DND-41 (cell line): ENCODE results near the gene KLF11.

ENCODE experiments used
- CTCF ChIP-seq: IDR thresholded peaks from 2 replicates; pipeline ENCODE4 v1.5.1; 2012; ENCODE audit warnings: borderline replicate concordance, low read length, moderate library complexity, mild to moderate bottlenecking; ENCODE audit not compliant: poor library complexity, severe bottlenecking; ENCODE audit errors: extremely low read depth
- EZH2 ChIP-seq: IDR thresholded peaks from 3 replicates; pipeline ENCODE4 v1.6.1; 2012; ENCODE audit warnings: borderline replicate concordance, low read depth, mild to moderate bottlenecking, moderate library complexity, low read length, inconsistent platforms; ENCODE audit not compliant: severe bottlenecking

GRCh38 chr2:10076511-10076910, 33.2 kb downstream of the KLF11 start:
- TF ChIP-seq CTCF (no peak), EZH2 (no peak)
